GM12892 (cell line): ENCODE data around the gene CACNG4.

Experiments used
- POLR2A ChIP-seq: IDR thresholded peaks from 2 replicates; pipeline ENCODE4 v1.6.1; 2011; ENCODE audit warnings: low read depth, low read length, control low read depth
- POLR2AphosphoS5 ChIP-seq: IDR thresholded peaks from 2 replicates; pipeline ENCODE4 v1.6.1; 2011; ENCODE audit warnings: low read depth, low read length, control low read depth
- TAF1 ChIP-seq: IDR thresholded peaks from 2 replicates; pipeline ENCODE4 v1.6.1; 2011; ENCODE audit warnings: low read depth, mild to moderate bottlenecking, control low read depth, low read length, borderline replicate concordance

GRCh38 chr17:66948061-66948750, 16.3 kb upstream of the CACNG4 start:
- no peak for TF ChIP-seq POLR2AphosphoS5
- TF ChIP-seq POLR2A: no peak
- TF ChIP-seq TAF1: no peak
